Heart left ventricle (tissue), 13 donors: ENCODE measurements around the gene IL17D.

Experiments used
- CTCF ChIP-seq, 12 donors: fragments of 200-600 bp; sonication (generic) in 4 of 12; IDR thresholded peaks; one replicate each; pipeline versions ENCODE4 v1.5.0 to v1.8.0; 2018 to 2022; ENCODE audit warnings: antibody characterized with exemption in 12 of 12, mild to moderate bottlenecking in 5 of 12
- POLR2A ChIP-seq, 2 donors: fragments of 450-650 bp; IDR thresholded peaks; one replicate each; pipeline ENCODE4 v1.6.1; 2017; ENCODE audit warnings: antibody characterized with exemption in 2 of 2, mild to moderate bottlenecking in 2 of 2, moderate library complexity in 2 of 2
- donor health status: ischemic (EF 13 %, LVEDD 7.1; RV severe dilation, severe dysfunction).
- donor health status: DM: no; HTN: yes; CAD: no.
- donor health status: DM: no; HTN: no; CAD: no.
- donor health status: ischemic (EF 25% LVEDD 6.9; RV normal size, moderate dysfunction).
- donor health status: ischemic (EF 25% LVEDD 5.7; RV mildly dilated, moderate dysfunction).
- donor health status: ischemic (EF 35%, LVEDD 5.7; RV mildly dilated, moderate dysfunction).
- donor health status: nonischemic (EF 11% LVEDD 7.7; RV severe dilation, severe dysfunction).
- donor health status: DM: yes; HTN: yes; CAD: no.
- donor health status: PGD.
- donor health status: ischemic (EF 29% LVEDD 5.4; RV normal size, mild dysfunction).
- donor health status: nonischemic (EF 23%, LVEDD 6.1; RV moderate dilation, normal function).

GRCh38 chr13:20686863-20687579 lies 16.5 kb upstream of the IL17D start:
- TF ChIP-seq CTCF (IDR thresholded peaks at IDR 0.05) (no peak), POLR2A (IDR thresholded peaks at IDR 0.05) (no peak)
